Measurements from ENCODE around the gene FOXK1.

GRCh38 chr7:4683884-4684565 lies 1.9 kb downstream of the FOXK1 start:
- TF ChIP-seq CTCF (IDR thresholded peaks at IDR 0.05; ENCODE audit: insufficient read depth, low read depth, low read length) (no peak), EZH2 (IDR thresholded peaks at IDR 0.05; ENCODE audit: insufficient read depth, low read length) (no peak)
